ENCODE results near the gene MAU2.
A peak's percentile ranks its signal among the peaks of the same experiment; 100 is the strongest.
"Not testable (repeated sequence)": the region's sequence is repeated elsewhere in the genome, so short reads cannot be mapped to it uniquely, and the experiment has no call there.

The MAU2 gene

GRCh38 chr19:19371059-19371458, 50.4 kb downstream of the MAU2 start:
- H3K9ac ChIP-seq (ENCODE audit: low read length): no peak overlapping the region
- no peaks in the 10 kb centered on the region for H3K36me3 ChIP-seq (replicated peaks; ENCODE audit: low read depth, low read length)
- no peak overlapping the region for H3K4me3 ChIP-seq (ENCODE audit: low read length)
- H3K4me1 ChIP-seq (ENCODE audit: low read length): peaks cover 10% of the 10 kb centered on the region
- no peaks in the 10 kb centered on the region for H3K9me3 ChIP-seq (ENCODE audit: insufficient read depth, low read length)
- H3K27me3 ChIP-seq (ENCODE audit: low read depth, low read length): no peaks in the 10 kb centered on the region
- no peak for TF ChIP-seq EZH2phosphoT487 (IDR thresholded peaks at IDR 0.05; ENCODE audit: low read depth)
- TF ChIP-seq CTCF (IDR thresholded peaks at IDR 0.05; ENCODE audit: low read depth, low read length): no peak
- H3K4me2 ChIP-seq (ENCODE audit: low read length): no peak overlapping the region
- no peaks in the 10 kb centered on the region for H3K79me2 ChIP-seq (ENCODE audit: low read length)
- no peak overlapping the region for H3K27ac ChIP-seq (ENCODE audit: low read length)
- H4K20me1 ChIP-seq (ENCODE audit: insufficient read depth, low read length): no peaks in the 10 kb centered on the region
- H2AFZ ChIP-seq (ENCODE audit: low read depth, low read length): no peak overlapping the region

GRCh38 chr19:19372656-19373416, 52.2 kb downstream of the MAU2 start:
- Histone ChIP-seq H3K79me2 (ENCODE audit: low read length) (no peaks in the 10 kb centered on the region), H3K36me3 (replicated peaks; ENCODE audit: low read depth, low read length) (no peaks in the 10 kb centered on the region), H3K4me1 (ENCODE audit: low read length) (peaks cover 6% of the 10 kb centered on the region), H3K9me3 (ENCODE audit: insufficient read depth, low read length) (no peaks in the 10 kb centered on the region), H4K20me1 (ENCODE audit: insufficient read depth, low read length) (no peaks in the 10 kb centered on the region), H3K27me3 (ENCODE audit: low read depth, low read length) (no peaks in the 10 kb centered on the region), H3K27ac (ENCODE audit: low read length) (no peak overlapping the region), H3K4me3 (ENCODE audit: low read length) (peak overlapping the region; percentile 54), H3K4me2 (ENCODE audit: low read length) (peak overlapping the region; percentile 61), H3K9ac (ENCODE audit: low read length) (no peak overlapping the region), H2AFZ (ENCODE audit: low read depth, low read length) (peak overlapping the region; percentile 99)
- TF ChIP-seq CTCF (IDR thresholded peaks at IDR 0.05; ENCODE audit: low read depth, low read length): no peak
- no peak for TF ChIP-seq EZH2phosphoT487 (IDR thresholded peaks at IDR 0.05; ENCODE audit: low read depth)

- H3K27ac ChIP-seq (ENCODE audit: low read length): no peak overlapping the region
- TF ChIP-seq EZH2phosphoT487 (IDR thresholded peaks at IDR 0.05; ENCODE audit: low read depth): no peak
- TF ChIP-seq CTCF (IDR thresholded peaks at IDR 0.05; ENCODE audit: low read depth, low read length): no peak
Observed at GRCh38 chr19:19379527-19379926, 58.9 kb downstream of the MAU2 start.

GRCh38 chr19:19380316-19380715, 59.7 kb downstream of the MAU2 start:
- H3K9ac ChIP-seq (ENCODE audit: low read length); H3K27ac ChIP-seq (ENCODE audit: low read length); H3K79me2 ChIP-seq (ENCODE audit: low read length); H3K9me3 ChIP-seq (ENCODE audit: insufficient read depth, low read length); H3K4me3 ChIP-seq (ENCODE audit: low read length); H3K4me2 ChIP-seq (ENCODE audit: low read length); H4K20me1 ChIP-seq (ENCODE audit: insufficient read depth, low read length); H3K36me3 ChIP-seq (replicated peaks; ENCODE audit: low read depth, low read length); H2AFZ ChIP-seq (ENCODE audit: low read depth, low read length); H3K27me3 ChIP-seq (ENCODE audit: low read depth, low read length): not testable (repeated sequence)
- peaks cover 12% of the 10 kb centered on the region for H3K4me1 ChIP-seq (ENCODE audit: low read length)

More at GRCh38 chr19:19379527-19379926, 58.9 kb downstream of the MAU2 start:
- Histone ChIP-seq H3K36me3 (replicated peaks; ENCODE audit: low read depth, low read length) (no peaks in the 10 kb centered on the region), H3K9ac (ENCODE audit: low read length) (no peak overlapping the region), H3K4me1 (ENCODE audit: low read length) (peaks cover 8% of the 10 kb centered on the region), H3K4me2 (ENCODE audit: low read length) (no peak overlapping the region), H2AFZ (ENCODE audit: low read depth, low read length) (no peak overlapping the region), H3K27me3 (ENCODE audit: low read depth, low read length) (no peaks in the 10 kb centered on the region), H3K9me3 (ENCODE audit: insufficient read depth, low read length) (no peaks in the 10 kb centered on the region), H3K79me2 (ENCODE audit: low read length) (no peaks in the 10 kb centered on the region), H4K20me1 (ENCODE audit: insufficient read depth, low read length) (no peaks in the 10 kb centered on the region), H3K4me3 (ENCODE audit: low read length) (no peak overlapping the region)

Measured in OCI-LY3 (cell line).